ENCODE data around the gene C16orf96. TPM values are rescaled to one million over a fixed set of nuclear protein-coding genes. Genes with fewer than 3 reads are reported as not detected.

The C16orf96 gene
- total and polyA plus RNA-seq, 3 donors from 2014 or later = 10.3 to 19.8 (median 15.1) TPM

- intact Hi-C loops (cut with DNase I; ENCODE audit: low total_unique reads) = no loop called here
- DNase-seq = no peak
- TF ChIP-seq POLR2A (IDR thresholded peaks at IDR 0.05) (no peak), CTCF (IDR thresholded peaks at IDR 0.05) (no peak)
- 70% methylated on average over 5 of the region's 5 CpGs for WGBS, 2 donors
- Histone ChIP-seq H3K27ac (no peak overlapping the region), H3K27me3 (no peaks in the 10 kb centered on the region), H3K4me1 (peaks cover 13% of the 10 kb centered on the region), H3K4me3 (no peak overlapping the region), H3K36me3 (ENCODE audit: low read depth, missing control alignments) (no peaks in the 10 kb centered on the region), H3K9me3 (no peaks in the 10 kb centered on the region)
Measured at GRCh38 chr16:4510131-4510530, 46.0 kb upstream of the C16orf96 start.

- WGBS, 2 donors = 66 to 67% methylated on average over 10 to 14 of the region's 14 CpGs
- H3K4me3 ChIP-seq = no peak overlapping the region
- intact Hi-C loops (cut with DNase I; ENCODE audit: low total_unique reads) = no loop called here
- peaks cover 13% of the 10 kb centered on the region for H3K4me1 ChIP-seq
- no peak overlapping the region for H3K27ac ChIP-seq
- H3K27me3 ChIP-seq = no peaks in the 10 kb centered on the region
- H3K9me3 ChIP-seq = no peaks in the 10 kb centered on the region
- H3K36me3 ChIP-seq (ENCODE audit: low read depth, missing control alignments) = no peaks in the 10 kb centered on the region
- DNase-seq = no peak
- no peak for TF ChIP-seq CTCF (IDR thresholded peaks at IDR 0.05)
- TF ChIP-seq POLR2A (IDR thresholded peaks at IDR 0.05) = no peak
Measured at GRCh38 chr16:4510747-4511426, 45.3 kb upstream of the C16orf96 start.

DNA sequence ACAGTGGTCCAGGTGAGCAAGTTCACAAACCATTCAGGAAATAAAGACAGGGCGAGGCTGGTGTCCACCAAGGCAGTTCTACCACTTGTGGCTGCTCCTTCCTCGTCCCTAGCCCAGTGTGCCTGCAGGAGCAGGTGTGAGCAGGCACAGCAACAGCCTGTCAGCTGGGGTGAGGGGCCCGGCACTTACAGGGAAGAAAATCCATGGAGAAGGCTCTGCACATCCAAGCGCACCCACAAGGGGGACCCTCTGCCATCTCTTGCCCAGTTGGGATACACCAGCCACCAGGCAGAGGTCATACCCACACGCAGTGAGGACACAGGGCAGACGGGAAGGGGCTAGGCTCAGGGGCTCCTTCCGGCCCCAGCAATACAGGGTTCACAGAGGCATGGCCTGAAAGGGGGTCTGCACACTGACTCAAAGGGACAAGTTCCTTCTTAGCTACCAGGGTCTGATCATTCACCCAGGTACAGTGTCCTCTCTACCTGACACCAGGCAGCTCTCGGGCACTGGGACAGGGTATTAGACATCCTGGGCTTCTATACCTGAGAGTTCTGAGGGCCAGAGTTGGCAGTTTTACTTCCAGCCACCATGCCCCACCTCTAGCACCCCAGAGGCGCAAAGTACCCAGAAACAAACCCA lies 44.6 kb upstream of the C16orf96 start:
- H3K4me3 ChIP-seq = no peak overlapping the region
- no peaks in the 10 kb centered on the region for H3K9me3 ChIP-seq
- TF ChIP-seq CTCF (IDR thresholded peaks at IDR 0.05) = peak; percentile 37 to 46 (median 42)
- no peak for TF ChIP-seq POLR2A (IDR thresholded peaks at IDR 0.05)
- H3K4me1 ChIP-seq = peaks cover 13% of the 10 kb centered on the region
- no peak overlapping the region for H3K27ac ChIP-seq
- DNase-seq = peak; percentile 76
- H3K27me3 ChIP-seq = no peaks in the 10 kb centered on the region
- no peaks in the 10 kb centered on the region for H3K36me3 ChIP-seq (ENCODE audit: low read depth, missing control alignments)
- intact Hi-C loops (cut with DNase I; ENCODE audit: low total_unique reads) = no loop called here
- WGBS, 2 donors = 75 to 87% methylated on average over 8 to 9 of the region's 9 CpGs

- Histone ChIP-seq H3K27me3 (no peaks in the 10 kb centered on the region), H3K4me3 (no peak overlapping the region), H3K36me3 (ENCODE audit: low read depth, missing control alignments) (no peaks in the 10 kb centered on the region), H3K4me1 (peaks cover 13% of the 10 kb centered on the region), H3K9me3 (no peaks in the 10 kb centered on the region), H3K27ac (no peak overlapping the region)
- intact Hi-C loops (cut with DNase I; ENCODE audit: low total_unique reads) = no loop called here
- TF ChIP-seq CTCF (IDR thresholded peaks at IDR 0.05) (no peak), POLR2A (IDR thresholded peaks at IDR 0.05) (no peak)
- 88 to 94% methylated on average over 9 to 10 of the region's 10 CpGs for WGBS, 2 donors
- no peak for DNase-seq
Measured at GRCh38 chr16:4512473-4512872, 43.7 kb upstream of the C16orf96 start.
